Measurements from ENCODE around the gene METAP1D.

DNA sequence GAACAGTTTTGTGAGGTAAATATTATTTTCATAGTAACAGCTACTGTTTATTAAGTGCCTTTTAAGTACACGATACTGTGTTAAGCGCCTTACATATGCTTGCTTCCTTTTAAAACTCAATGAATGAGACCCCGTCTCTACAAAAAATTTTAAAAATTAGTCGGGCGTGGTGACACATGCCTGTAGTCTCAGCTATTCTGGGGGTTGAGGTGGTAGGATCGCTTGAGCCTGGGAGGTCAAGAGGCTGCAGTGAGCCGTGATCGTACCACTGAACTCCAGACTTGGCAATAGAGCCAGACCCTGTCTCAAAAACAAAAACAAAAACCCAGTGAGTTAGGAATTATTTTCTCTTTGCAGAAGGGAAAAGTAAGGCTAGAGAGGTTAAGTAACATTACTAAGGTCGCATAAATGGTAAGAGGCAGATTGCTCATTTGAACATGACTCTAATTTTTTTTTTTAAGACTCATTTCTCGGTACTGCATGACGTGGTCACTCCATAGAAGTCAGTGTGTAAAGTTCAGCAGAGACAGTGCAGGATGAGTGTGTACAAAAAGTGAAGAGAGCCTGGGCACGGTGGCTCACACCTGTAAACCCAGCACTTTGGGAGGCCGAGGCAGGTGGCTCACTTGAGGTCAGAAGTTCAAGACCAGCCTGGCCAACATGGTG, 1.1 kb downstream of the METAP1D start:
- TF ChIP-seq CTCF (conservative IDR thresholded peaks at IDR 0.05; ENCODE audit: low read depth, low read length) (no peak), RFX5 (IDR thresholded peaks at IDR 0.05; ENCODE audit: low read depth, low read length) (no peak), MAZ (IDR thresholded peaks at IDR 0.05; ENCODE audit: borderline replicate concordance, low read depth, low read length) (no peak), BHLHE40 (IDR thresholded peaks at IDR 0.05; ENCODE audit: low read depth, low read length) (no peak), POLR2A (IDR thresholded peaks at IDR 0.05; ENCODE audit: low read depth, low read length) (no peak), CEBPB (IDR thresholded peaks at IDR 0.05; ENCODE audit: low read depth, low read length) (no peak), MXI1 (IDR thresholded peaks at IDR 0.05; ENCODE audit: borderline replicate concordance, low read depth, low read length) (no peak), CHD1 (IDR thresholded peaks at IDR 0.05; ENCODE audit: low read depth, low read length) (no peak), SMC3 (IDR thresholded peaks at IDR 0.05; ENCODE audit: low read depth, low read length) (no peak), ELK1 (IDR thresholded peaks at IDR 0.05; ENCODE audit: borderline replicate concordance, low read depth, low read length) (no peak), RAD21 (IDR thresholded peaks at IDR 0.05; ENCODE audit: low read length) (no peak)
- TF ChIP-seq, protein P1, sequence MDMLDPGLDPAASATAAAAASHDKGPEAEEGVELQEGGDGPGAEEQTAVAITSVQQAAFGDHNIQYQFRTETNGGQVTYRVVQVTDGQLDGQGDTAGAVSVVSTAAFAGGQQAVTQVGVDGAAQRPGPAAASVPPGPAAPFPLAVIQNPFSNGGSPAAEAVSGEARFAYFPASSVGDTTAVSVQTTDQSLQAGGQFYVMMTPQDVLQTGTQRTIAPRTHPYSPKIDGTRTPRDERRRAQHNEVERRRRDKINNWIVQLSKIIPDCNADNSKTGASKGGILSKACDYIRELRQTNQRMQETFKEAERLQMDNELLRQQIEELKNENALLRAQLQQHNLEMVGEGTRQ (IDR thresholded peaks at IDR 0.05; ENCODE audit: low read depth, low read length), result no peak
